Neural cell (in vitro differentiated cells): Measurements from ENCODE around the gene DCDC2. TPM values are rescaled to one million over a fixed set of nuclear protein-coding genes. Genes with fewer than 3 reads are reported as not detected.

Source experiments
- H2AFZ ChIP-seq: fragments of 200-600, 300-800 bp; sonication (generic), shearing (Covaris generic); 2 replicates; pipeline ENCODE4 v1.6.0; 2014; ENCODE audit warnings: low read depth, mild to moderate bottlenecking, antibody characterized with exemption, low read length, moderate library complexity
- H3F3A ChIP-seq: fragments of 200-600 bp; shearing (Covaris generic); 2 replicates; pipeline ENCODE4 v1.6.1; 2016; ENCODE audit warnings: mild to moderate bottlenecking, moderate library complexity, mixed read lengths, antibody characterized with exemption, low read length; ENCODE audit not compliant: insufficient read depth, poor library complexity, severe bottlenecking
- H3K27ac ChIP-seq: fragments of 200-600, 300-800 bp; sonication (generic), shearing (Covaris generic); 2 replicates; pipeline ENCODE4 v1.5.1; 2014; ENCODE audit warnings: mild to moderate bottlenecking, low read length, moderate library complexity
- H3K27me3 ChIP-seq: fragments of 300-800, 200-600 bp; sonication (generic), shearing (Covaris generic); 2 replicates; pipeline ENCODE4 v1.6.0; 2014; ENCODE audit warnings: mild to moderate bottlenecking, low read depth, low read length, moderate library complexity; ENCODE audit not compliant: insufficient read depth
- H3K36me3 ChIP-seq: fragments of 300-800, 200-600 bp; sonication (generic), shearing (Covaris generic); 2 replicates; pipeline ENCODE4 v1.5.1; 2014; ENCODE audit warnings: mild to moderate bottlenecking, antibody characterized with exemption, low read length, moderate library complexity; ENCODE audit not compliant: insufficient read depth
- H3K4me2 ChIP-seq: fragments of 300-800, 200-600 bp; sonication (generic), shearing (Covaris generic); 2 replicates; pipeline ENCODE4 v1.6.0; 2014; ENCODE audit warnings: mild to moderate bottlenecking, low read length
- H3K4me3 ChIP-seq: fragments of 300-800, 200-600 bp; sonication (generic), shearing (Covaris generic); 2 replicates; pipeline ENCODE4 v1.5.1; 2014; ENCODE audit warnings: mild to moderate bottlenecking, low read length, moderate library complexity
- H3K79me2 ChIP-seq: fragments of 200-600 bp; shearing (Covaris generic); replicated peaks from 2 replicates; pipeline ENCODE4 v1.6.0; 2014; ENCODE audit warnings: mild to moderate bottlenecking, low read length, moderate library complexity; ENCODE audit not compliant: insufficient read depth
- H3K9ac ChIP-seq: fragments of 300-800, 200-600 bp; sonication (generic), shearing (Covaris generic); 2 replicates; pipeline ENCODE4 v1.6.1; 2016; ENCODE audit warnings: mild to moderate bottlenecking, low read length, mixed read lengths
- H3K9me2 ChIP-seq: fragments of 200-600 bp; shearing (Covaris generic); 2 replicates; pipeline ENCODE4 v1.6.1; 2016; ENCODE audit warnings: mild to moderate bottlenecking, low read length, mixed read lengths; ENCODE audit not compliant: insufficient read depth
- H3K9me3 ChIP-seq: fragments of 200-600, 300-800 bp; sonication (generic), shearing (Covaris generic); 2 replicates; pipeline ENCODE4 v1.6.1; 2016; ENCODE audit warnings: mild to moderate bottlenecking, mixed run types, low read length, moderate library complexity, mixed read lengths
- H4K20me1 ChIP-seq: fragments of 200-600 bp; shearing (Covaris generic); 2 replicates; pipeline ENCODE4 v1.6.1; 2016; ENCODE audit warnings: mild to moderate bottlenecking, mixed run types; ENCODE audit not compliant: insufficient read depth
- EP300 ChIP-seq: fragments of 450-650 bp; conservative IDR thresholded peaks from 2 replicates; pipeline ENCODE4 v1.6.1; 2014; ENCODE audit warnings: antibody characterized with exemption, mild to moderate bottlenecking, moderate library complexity; ENCODE audit not compliant: poor library complexity, severe bottlenecking
- EZH2 ChIP-seq: fragments of 200-600, 300-800 bp; shearing (Covaris generic), sonication (generic); IDR thresholded peaks from 2 replicates; pipeline ENCODE4 v1.6.1; 2014; ENCODE audit warnings: antibody characterized with exemption, low read length, borderline replicate concordance, mild to moderate bottlenecking; ENCODE audit not compliant: insufficient read depth, poor library complexity, severe bottlenecking
- MXI1 ChIP-seq: fragments of 450-650 bp; conservative IDR thresholded peaks from 2 replicates; pipeline ENCODE4 v1.6.1; 2014; ENCODE audit warnings: antibody characterized with exemption, mild to moderate bottlenecking; ENCODE audit not compliant: poor library complexity, severe bottlenecking
- POLR2AphosphoS5 ChIP-seq: IDR thresholded peaks from 2 replicates; pipeline ENCODE4 v1.6.1; 2012
- RAD21 ChIP-seq: fragments of 450-650 bp; conservative IDR thresholded peaks from 2 replicates; pipeline ENCODE4 v1.6.1; 2014; ENCODE audit warnings: antibody characterized with exemption, mild to moderate bottlenecking, moderate library complexity
- SMC3 ChIP-seq: fragments of 450-650 bp; conservative IDR thresholded peaks from 2 replicates; pipeline ENCODE4 v1.6.1; 2014; ENCODE audit warnings: antibody characterized with exemption, mild to moderate bottlenecking, moderate library complexity; ENCODE audit not compliant: poor library complexity
- TAF1 ChIP-seq: IDR thresholded peaks from 2 replicates; pipeline ENCODE4 v1.6.1; 2012; ENCODE audit warnings: low read depth
- polyA minus RNA-seq: library from RNA; depleted of rRNA, polyadenylated mRNA; stranded (reverse); fragments of >200 nt; gene quantifications from 2 replicates; pipeline ENCODE4 v1.2.3, GENCODE V29; 2014
- polyA plus RNA-seq: library from polyadenylated mRNA; depleted of rRNA; stranded (reverse); fragments of >200 nt; gene quantifications from 2 replicates; pipeline ENCODE4 v1.2.3, GENCODE V29; 2014
- TF ChIP-seq, protein P1 (sequence below): IDR thresholded peaks from 2 replicates; pipeline ENCODE4 v1.6.1; 2012; ENCODE audit warnings: borderline replicate concordance
- TF ChIP-seq, protein P2 (sequence below): fragments of 450-650 bp; IDR thresholded peaks from 2 replicates; pipeline ENCODE4 v1.5.1; 2014; ENCODE audit warnings: antibody characterized with exemption, mild to moderate bottlenecking, moderate library complexity; ENCODE audit not compliant: poor library complexity, severe bottlenecking

The DCDC2 gene
- polyA plus RNA-seq (0.06 and 0.57 TPM in 2 replicates), polyA minus RNA-seq (0.49 and 1.2 TPM in 2 replicates)

DNA sequence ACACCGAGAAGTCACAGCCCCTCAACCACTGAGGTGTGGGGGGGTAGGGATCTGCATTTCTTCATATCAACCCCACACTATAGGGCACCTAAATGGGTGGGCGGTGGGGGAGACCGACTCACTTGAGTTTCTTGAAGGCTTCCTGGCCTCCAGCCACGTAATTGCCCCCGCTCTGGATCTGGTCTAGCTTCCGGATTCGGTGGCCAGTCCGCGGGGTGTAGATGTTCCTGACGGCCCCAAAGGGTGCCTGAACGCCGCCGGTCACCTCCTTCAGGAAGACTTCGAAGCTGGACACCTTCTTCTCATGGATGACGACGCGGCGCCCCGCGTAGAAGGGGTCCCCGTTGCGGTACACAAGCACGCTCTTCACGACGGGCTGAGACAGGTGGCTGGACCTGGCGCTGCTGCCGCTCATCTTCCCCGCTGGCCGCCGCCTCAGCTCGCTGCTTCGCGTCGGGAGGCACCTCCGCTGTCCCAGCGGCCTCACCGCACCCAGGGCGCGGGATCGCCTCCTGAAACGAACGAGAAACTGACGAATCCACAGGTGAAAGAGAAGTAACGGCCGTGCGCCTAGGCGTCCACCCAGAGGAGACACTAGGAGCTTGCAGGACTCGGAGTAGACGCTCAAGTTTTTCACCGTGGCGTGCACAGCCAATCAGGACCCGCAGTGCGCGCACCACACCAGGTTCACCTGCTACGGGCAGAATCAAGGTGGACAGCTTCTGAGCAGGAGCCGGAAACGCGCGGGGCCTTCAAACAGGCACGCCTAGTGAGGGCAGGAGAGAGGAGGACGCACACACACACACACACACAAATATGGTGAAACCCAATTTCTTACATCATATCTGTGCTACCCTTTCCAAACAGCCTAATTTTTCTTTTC, at the start of gene DCDC2:
TSS of gene DCDC2 (minus strand) at position 724 of the 883 bp plus-strand sequence. CDS start at position 415, 309 bp downstream.
- no peaks in the 10 kb centered on the region for H3K27me3 ChIP-seq
- TF ChIP-seq, protein P1, sequence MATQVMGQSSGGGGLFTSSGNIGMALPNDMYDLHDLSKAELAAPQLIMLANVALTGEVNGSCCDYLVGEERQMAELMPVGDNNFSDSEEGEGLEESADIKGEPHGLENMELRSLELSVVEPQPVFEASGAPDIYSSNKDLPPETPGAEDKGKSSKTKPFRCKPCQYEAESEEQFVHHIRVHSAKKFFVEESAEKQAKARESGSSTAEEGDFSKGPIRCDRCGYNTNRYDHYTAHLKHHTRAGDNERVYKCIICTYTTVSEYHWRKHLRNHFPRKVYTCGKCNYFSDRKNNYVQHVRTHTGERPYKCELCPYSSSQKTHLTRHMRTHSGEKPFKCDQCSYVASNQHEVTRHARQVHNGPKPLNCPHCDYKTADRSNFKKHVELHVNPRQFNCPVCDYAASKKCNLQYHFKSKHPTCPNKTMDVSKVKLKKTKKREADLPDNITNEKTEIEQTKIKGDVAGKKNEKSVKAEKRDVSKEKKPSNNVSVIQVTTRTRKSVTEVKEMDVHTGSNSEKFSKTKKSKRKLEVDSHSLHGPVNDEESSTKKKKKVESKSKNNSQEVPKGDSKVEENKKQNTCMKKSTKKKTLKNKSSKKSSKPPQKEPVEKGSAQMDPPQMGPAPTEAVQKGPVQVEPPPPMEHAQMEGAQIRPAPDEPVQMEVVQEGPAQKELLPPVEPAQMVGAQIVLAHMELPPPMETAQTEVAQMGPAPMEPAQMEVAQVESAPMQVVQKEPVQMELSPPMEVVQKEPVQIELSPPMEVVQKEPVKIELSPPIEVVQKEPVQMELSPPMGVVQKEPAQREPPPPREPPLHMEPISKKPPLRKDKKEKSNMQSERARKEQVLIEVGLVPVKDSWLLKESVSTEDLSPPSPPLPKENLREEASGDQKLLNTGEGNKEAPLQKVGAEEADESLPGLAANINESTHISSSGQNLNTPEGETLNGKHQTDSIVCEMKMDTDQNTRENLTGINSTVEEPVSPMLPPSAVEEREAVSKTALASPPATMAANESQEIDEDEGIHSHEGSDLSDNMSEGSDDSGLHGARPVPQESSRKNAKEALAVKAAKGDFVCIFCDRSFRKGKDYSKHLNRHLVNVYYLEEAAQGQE: no peak
- no peak for TF ChIP-seq SMC3
- no peaks in the 10 kb centered on the region for H3K9me2 ChIP-seq
- no peaks in the 10 kb centered on the region for H3K79me2 ChIP-seq
- H3F3A ChIP-seq: no peaks in the 10 kb centered on the region
- no peaks in the 10 kb centered on the region for H4K20me1 ChIP-seq
- no peak within 1 kb of the TSS for H3K27ac ChIP-seq
- no peak within 1 kb of the TSS for H3K4me2 ChIP-seq
- H3K9ac ChIP-seq: no peak within 1 kb of the TSS
- no peak within 1 kb of the TSS for H2AFZ ChIP-seq
- H3K9me3 ChIP-seq: no peaks in the 10 kb centered on the region
- H3K36me3 ChIP-seq: no peaks in the 10 kb centered on the region
- no peak within 1 kb of the TSS for H3K4me3 ChIP-seq

DNA sequence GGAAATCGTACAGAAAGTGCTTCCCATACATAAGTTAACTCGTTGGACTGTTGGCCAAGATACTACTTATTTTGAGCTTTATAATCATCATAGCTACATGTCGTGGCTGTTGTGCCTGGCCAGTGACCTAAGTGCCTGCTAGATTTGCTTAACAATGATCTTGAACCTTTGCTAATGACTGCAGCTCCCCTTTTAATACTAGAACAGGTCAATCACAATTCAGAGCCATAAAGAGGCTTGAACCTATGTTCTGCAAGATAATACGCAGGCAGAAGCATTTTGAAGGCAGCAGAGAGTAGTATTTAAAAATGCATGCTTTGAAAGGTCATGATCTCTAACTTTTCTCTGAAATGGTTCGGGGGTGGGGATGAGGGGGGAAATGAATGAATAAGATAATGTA, 47.4 kb upstream of the DCDC2 start:
- no peaks in the 10 kb centered on the region for H3F3A ChIP-seq
- H3K9me3 ChIP-seq: no peaks in the 10 kb centered on the region
- H2AFZ ChIP-seq: no peak overlapping the region
- no peak overlapping the region for H3K27ac ChIP-seq
- no peaks in the 10 kb centered on the region for H3K27me3 ChIP-seq
- H3K36me3 ChIP-seq: peaks cover 12% of the 10 kb centered on the region
- H4K20me1 ChIP-seq: no peaks in the 10 kb centered on the region
- peaks cover 28% of the 10 kb centered on the region for H3K79me2 ChIP-seq
- H3K4me3 ChIP-seq: no peak overlapping the region
- H3K9ac ChIP-seq: no peak overlapping the region
- no peaks in the 10 kb centered on the region for H3K9me2 ChIP-seq
- no peak for TF ChIP-seq POLR2AphosphoS5
- TF ChIP-seq, protein P1: no peak
- TF ChIP-seq EZH2: no peak
- no peak for TF ChIP-seq RAD21
- TF ChIP-seq TAF1: no peak
- no peak for TF ChIP-seq EP300
- TF ChIP-seq MXI1: no peak
- TF ChIP-seq, protein P2, sequence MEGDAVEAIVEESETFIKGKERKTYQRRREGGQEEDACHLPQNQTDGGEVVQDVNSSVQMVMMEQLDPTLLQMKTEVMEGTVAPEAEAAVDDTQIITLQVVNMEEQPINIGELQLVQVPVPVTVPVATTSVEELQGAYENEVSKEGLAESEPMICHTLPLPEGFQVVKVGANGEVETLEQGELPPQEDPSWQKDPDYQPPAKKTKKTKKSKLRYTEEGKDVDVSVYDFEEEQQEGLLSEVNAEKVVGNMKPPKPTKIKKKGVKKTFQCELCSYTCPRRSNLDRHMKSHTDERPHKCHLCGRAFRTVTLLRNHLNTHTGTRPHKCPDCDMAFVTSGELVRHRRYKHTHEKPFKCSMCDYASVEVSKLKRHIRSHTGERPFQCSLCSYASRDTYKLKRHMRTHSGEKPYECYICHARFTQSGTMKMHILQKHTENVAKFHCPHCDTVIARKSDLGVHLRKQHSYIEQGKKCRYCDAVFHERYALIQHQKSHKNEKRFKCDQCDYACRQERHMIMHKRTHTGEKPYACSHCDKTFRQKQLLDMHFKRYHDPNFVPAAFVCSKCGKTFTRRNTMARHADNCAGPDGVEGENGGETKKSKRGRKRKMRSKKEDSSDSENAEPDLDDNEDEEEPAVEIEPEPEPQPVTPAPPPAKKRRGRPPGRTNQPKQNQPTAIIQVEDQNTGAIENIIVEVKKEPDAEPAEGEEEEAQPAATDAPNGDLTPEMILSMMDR: no peak
- TF ChIP-seq SMC3: no peak
- no peak overlapping the region for H3K4me2 ChIP-seq
